H9 (cell line): Measurements from ENCODE around the gene CD300LG. TPM values are rescaled to one million over a fixed set of nuclear protein-coding genes. Genes with fewer than 3 reads are reported as not detected.

Experiments used
- DNase-seq: peaks from one replicate; pipeline ENCODE4 v3.0.0-alpha.2; 2017
- H2AFZ ChIP-seq: one replicate; pipeline ENCODE4 v1.6.1; 2013; ENCODE audit warnings: mild to moderate bottlenecking, low read length, control low read depth, moderate library complexity
- H2AK5ac ChIP-seq: 2 replicates; pipeline ENCODE4 v1.6.1; 2013; ENCODE audit warnings: low read length, control low read depth, mixed read lengths; ENCODE audit not compliant: insufficient read length
- H2BK120ac ChIP-seq: one replicate; pipeline ENCODE4 v1.6.1; 2013; ENCODE audit warnings: low read depth, mild to moderate bottlenecking, low read length, control low read depth, inconsistent platforms; ENCODE audit not compliant: poor library complexity, severe bottlenecking
- H2BK12ac ChIP-seq: 2 replicates; pipeline ENCODE4 v1.6.1; 2013; ENCODE audit warnings: low read length, control low read depth, mixed read lengths, low read depth; ENCODE audit not compliant: insufficient read length
- H2BK15ac ChIP-seq: 2 replicates; pipeline ENCODE4 v1.6.1; 2013; ENCODE audit warnings: low read depth, low read length, control low read depth
- H2BK20ac ChIP-seq: one replicate; pipeline ENCODE4 v1.6.1; 2013; ENCODE audit warnings: low read depth, mild to moderate bottlenecking, low read length, control low read depth, inconsistent platforms; ENCODE audit not compliant: poor library complexity, severe bottlenecking
- H2BK5ac ChIP-seq: 2 replicates; pipeline ENCODE4 v1.6.1; 2013; ENCODE audit warnings: low read length, control low read depth, mixed read lengths; ENCODE audit not compliant: insufficient read length
- H3K14ac ChIP-seq: 2 replicates; pipeline ENCODE4 v1.6.1; 2013; ENCODE audit warnings: low read length, control low read depth; ENCODE audit not compliant: insufficient read depth
- H3K18ac ChIP-seq: 2 replicates; pipeline ENCODE4 v1.6.1; 2013; ENCODE audit warnings: low read depth, mild to moderate bottlenecking, mixed read lengths, low read length, control low read depth; ENCODE audit not compliant: insufficient read length
- H3K23ac ChIP-seq: 2 replicates; pipeline ENCODE4 v1.6.1; 2013; ENCODE audit warnings: low read length, control low read depth, mixed read lengths, low read depth; ENCODE audit not compliant: insufficient read length
- H3K23me2 ChIP-seq: 2 replicates; pipeline ENCODE4 v1.6.1; 2013; ENCODE audit warnings: low read depth, mild to moderate bottlenecking, mixed read lengths, low read length, control low read depth; ENCODE audit not compliant: insufficient read length, poor library complexity, severe bottlenecking
- H3K27ac ChIP-seq: 2 replicates; pipeline ENCODE4 v1.5.1; 2013; ENCODE audit warnings: low read length, control low read depth, mixed read lengths, low read depth; ENCODE audit not compliant: insufficient read length
- H3K27me3 ChIP-seq: 2 replicates; pipeline ENCODE4 v1.6.1; 2013; ENCODE audit warnings: low read length, control low read depth, inconsistent platforms; ENCODE audit not compliant: insufficient read depth
- H3K4ac ChIP-seq: 2 replicates; pipeline ENCODE4 v1.6.1; 2013; ENCODE audit warnings: low read depth, mild to moderate bottlenecking, control low read depth, inconsistent platforms, low read length, moderate library complexity
- H3K4me1 ChIP-seq: 2 replicates; pipeline ENCODE4 v1.6.1; 2013; ENCODE audit warnings: low read length, control low read depth, inconsistent platforms; ENCODE audit not compliant: insufficient read depth
- H3K4me2 ChIP-seq: 2 replicates; pipeline ENCODE4 v1.6.1; 2013; ENCODE audit warnings: low read length, control low read depth, mixed read lengths; ENCODE audit not compliant: insufficient read length, insufficient read depth
- H3K56ac ChIP-seq: 2 replicates; pipeline ENCODE4 v1.6.1; 2013; ENCODE audit warnings: low read depth, mild to moderate bottlenecking, mixed read lengths, low read length, control low read depth; ENCODE audit not compliant: insufficient read length
- H3K79me1 ChIP-seq: 2 replicates; pipeline ENCODE4 v1.6.1; 2013; ENCODE audit warnings: low read depth, mild to moderate bottlenecking, moderate library complexity, low read length, control low read depth, inconsistent platforms; ENCODE audit not compliant: insufficient read depth, poor library complexity, severe bottlenecking
- H3K79me2 ChIP-seq: 2 replicates; pipeline ENCODE4 v1.6.1; 2013; ENCODE audit warnings: low read length, control low read depth, inconsistent platforms; ENCODE audit not compliant: insufficient read depth
- H3K9ac ChIP-seq: 2 replicates; pipeline ENCODE4 v1.6.1; 2013; ENCODE audit warnings: low read length, control low read depth, mixed read lengths; ENCODE audit not compliant: insufficient read length; ENCODE audit errors: extremely low read depth
- H3K9me3 ChIP-seq: one replicate; pipeline ENCODE4 v1.6.1; 2013; ENCODE audit warnings: low read depth, low read length, inconsistent platforms; ENCODE audit not compliant: control insufficient read depth
- H3T11ph ChIP-seq: one replicate; pipeline ENCODE4 v1.6.1; 2013; ENCODE audit warnings: mild to moderate bottlenecking, low read length, control low read depth, inconsistent platforms
- H4K20me1 ChIP-seq: one replicate; pipeline ENCODE4 v1.6.1; 2013; ENCODE audit not compliant: control insufficient read depth, insufficient read length, insufficient read depth
- H4K5ac ChIP-seq: 2 replicates; pipeline ENCODE4 v1.6.1; 2013; ENCODE audit warnings: low read depth, mild to moderate bottlenecking, mixed read lengths, low read length, control low read depth; ENCODE audit not compliant: insufficient read length
- H4K8ac ChIP-seq: replicated peaks from 2 replicates; pipeline ENCODE4 v1.6.1; 2013; ENCODE audit warnings: low read length, control low read depth, mixed read lengths, low read depth; ENCODE audit not compliant: insufficient read length
- H4K91ac ChIP-seq: 2 replicates; pipeline ENCODE4 v1.6.1; 2013; ENCODE audit warnings: low read depth, mild to moderate bottlenecking, moderate library complexity, mixed read lengths, low read length, control low read depth; ENCODE audit not compliant: insufficient read length
- H3K27ac Mint-ChIP-seq, 3 experiments: 2 replicates in 2 of 3; 3 replicates in 1 of 3; pipeline ENCODE4 v1.8.0; 2020 to 2021; ENCODE audit warnings: mixed read lengths in 3 of 3, mild to moderate bottlenecking in 1 of 3, moderate library complexity in 1 of 3
- H3K27me3 Mint-ChIP-seq: 2 replicates; pipeline ENCODE4 v1.8.0; 2021; ENCODE audit warnings: low read depth, mild to moderate bottlenecking, moderate library complexity, mixed read lengths
- H3K36me3 Mint-ChIP-seq, 3 experiments: 2 replicates in 2 of 3; 3 replicates in 1 of 3; pipeline ENCODE4 v1.8.0; 2020 to 2021; ENCODE audit warnings: low read depth in 3 of 3, mixed read lengths in 3 of 3; ENCODE audit not compliant: insufficient read depth in 1 of 3
- H3K4me1 Mint-ChIP-seq, 2 experiments: 2 replicates each; pipeline ENCODE4 v1.8.0; 2020; ENCODE audit warnings: mixed read lengths in 2 of 2
- H3K4me3 Mint-ChIP-seq, 2 experiments: 2 replicates in 1 of 2; 3 replicates in 1 of 2; pipeline ENCODE4 v1.8.0; 2020 to 2021; ENCODE audit warnings: mild to moderate bottlenecking in 2 of 2, mixed read lengths in 2 of 2, moderate library complexity in 1 of 2
- H3K9me3 Mint-ChIP-seq, 2 experiments: 2 replicates in 1 of 2; 3 replicates in 1 of 2; pipeline ENCODE4 v1.8.0; 2020; ENCODE audit warnings: mild to moderate bottlenecking in 2 of 2, mixed read lengths in 2 of 2, moderate library complexity in 1 of 2
- CTCF ChIP-seq: fragments of 200-600 bp; sonication (generic); conservative IDR thresholded peaks from 3 replicates; pipeline ENCODE4 v1.8.0; 2021; ENCODE audit warnings: antibody characterized with exemption, mild to moderate bottlenecking
- WGBS: extraction: QIAGEN DNeasy Blood & Tissue Kit; methylation state at CpG from one replicate; pipeline ENCODE4 v1.1.7; 2013; ENCODE audit warnings: missing lambda C conversion rate, low lambda C conversion rate, mixed read lengths; ENCODE audit not compliant: insufficient read length; ENCODE audit errors: extremely low coverage; 5-methylcytosine and 5-hydroxymethylcytosine counted together
- total RNA-seq: library from RNA; stranded (reverse); gene quantifications from 2 replicates; pipeline ENCODE4 v1.2.1, GENCODE V29; 2021

CD300LG gene
- total RNA-seq, 1 experiment from 2014 or later, result not detected

GRCh38 chr17:43808076-43808475, 38.9 kb upstream of the CD300LG start:
- WGBS, result no CpG with 5 or more reads among the region's 4 CpGs
- Histone ChIP-seq H3K23ac (no peak overlapping the region), H3K56ac (no peak overlapping the region), H3K14ac (no peak overlapping the region), H4K8ac (no peak overlapping the region), H2BK120ac (no peak overlapping the region), H3K4me1 (peaks cover 3% of the 10 kb centered on the region; the same call in 1 of the 2 replicates), H2BK20ac (no peak overlapping the region), H2BK5ac (no peak overlapping the region), H3K4ac (no peak overlapping the region), H3K27ac (no peak overlapping the region), H3K79me1 (no peaks in the 10 kb centered on the region), H4K5ac (no peak overlapping the region), H4K20me1 (no peaks in the 10 kb centered on the region), H2BK12ac (no peak overlapping the region), H3K9me3 (no peaks in the 10 kb centered on the region), H2AK5ac (no peak overlapping the region), H3T11ph (no peak overlapping the region), H3K79me2 (no peaks in the 10 kb centered on the region), H3K4me2 (no peak overlapping the region), H3K9ac (no peak overlapping the region), H3K27me3 (no peaks in the 10 kb centered on the region), H3K23me2 (no peaks in the 10 kb centered on the region), H2AFZ (no peak overlapping the region), H4K91ac (no peak overlapping the region), H2BK15ac (no peak overlapping the region), H3K18ac (no peak overlapping the region)
- Mint-ChIP-seq H3K36me3 (peaks cover 0 to 5% (median 2%) of the 10 kb centered on the region in 3 experiments; a peak in 6 of 7 replicates), H3K9me3 (peaks cover 0 to 2% of the 10 kb centered on the region in 2 experiments; a peak in 1 of 5 replicates), H3K4me3 (no peak overlapping the region), H3K27me3 (no peaks in the 10 kb centered on the region; the same call in 1 of the 2 replicates), H3K27ac (no peak overlapping the region), H3K4me1 (peaks cover 30 to 34% of the 10 kb centered on the region in 2 experiments)
- no peak for DNase-seq
- TF ChIP-seq CTCF, result no peak
